ENCODE measurements around the gene TCEA2. TPM values are rescaled to one million over a fixed set of nuclear protein-coding genes. Genes with fewer than 3 reads are reported as not detected.

Gene TCEA2
- total and polyA plus RNA-seq, 2 donors (not counting 1 experiment from before 2014, with no cell fraction given), result 17.1 to 23.9 TPM

- Histone ChIP-seq H3K79me2 (ENCODE audit: control insufficient read depth, insufficient read depth, low read length) (no peaks in the 10 kb centered on the region), H3K9ac (ENCODE audit: insufficient read depth, low read length) (no peak overlapping the region), H3K27me3 (ENCODE audit: control insufficient read depth, insufficient read depth, low read length) (peaks cover 23% of the 10 kb centered on the region), H4K20me1 (ENCODE audit: control insufficient read depth, extremely low read depth, insufficient read depth, low read length) (no peaks in the 10 kb centered on the region), H3K4me3 (replicated peaks in 1 of 4; ENCODE audit: control extremely low read depth in 1 of 4, insufficient read depth in 1 of 4, low read depth in 3 of 4, low read length in 4 of 4) (no peak overlapping the region), H3K9me3 (ENCODE audit: control insufficient read depth, insufficient read depth, low read depth, low read length) (no peaks in the 10 kb centered on the region), H2AFZ (ENCODE audit: low read length) (no peak overlapping the region), H3K4me2 (ENCODE audit: extremely low read depth, insufficient read depth, low read length) (no peak overlapping the region), H3K36me3 (ENCODE audit: control insufficient read depth, insufficient read depth, low read length) (no peaks in the 10 kb centered on the region), H3K4me1 (ENCODE audit: control insufficient read depth, extremely low read depth, insufficient read depth, low read length) (no peaks in the 10 kb centered on the region), H3K27ac (ENCODE audit: insufficient read depth, low read length) (no peak overlapping the region)
- TF ChIP-seq CTCF (conservative IDR thresholded peaks at IDR 0.05 in 1 of 2, IDR thresholded peaks at IDR 0.05 in 1 of 2; ENCODE audit: low read depth in 1 of 2, low read length in 2 of 2) (no peak), EZH2 (IDR thresholded peaks at IDR 0.05; ENCODE audit: low read length, missing control alignments) (no peak)
- no peak for DNase-seq (ENCODE audit: low read depth in 2 of 2)
Observed at GRCh38 chr20:64105846-64106434, 42.9 kb downstream of the TCEA2 start.

- H4K20me1 ChIP-seq (ENCODE audit: control insufficient read depth, extremely low read depth, insufficient read depth, low read length), result no peaks in the 10 kb centered on the region
- H2AFZ ChIP-seq (ENCODE audit: low read length), result no peak overlapping the region
- no peaks in the 10 kb centered on the region for H3K9me3 ChIP-seq (ENCODE audit: control insufficient read depth, insufficient read depth, low read depth, low read length)
- H3K4me1 ChIP-seq (ENCODE audit: control insufficient read depth, extremely low read depth, insufficient read depth, low read length), result no peaks in the 10 kb centered on the region
- TF ChIP-seq CTCF (conservative IDR thresholded peaks at IDR 0.05 in 1 of 2, IDR thresholded peaks at IDR 0.05 in 1 of 2; ENCODE audit: low read depth in 1 of 2, low read length in 2 of 2), result no peak
- no peak for TF ChIP-seq EZH2 (IDR thresholded peaks at IDR 0.05; ENCODE audit: low read length, missing control alignments)
- no peaks in the 10 kb centered on the region for H3K36me3 ChIP-seq (ENCODE audit: control insufficient read depth, insufficient read depth, low read length)
- no peak overlapping the region for H3K27ac ChIP-seq (ENCODE audit: insufficient read depth, low read length)
- peaks cover 18% of the 10 kb centered on the region for H3K27me3 ChIP-seq (ENCODE audit: control insufficient read depth, insufficient read depth, low read length)
- H3K4me2 ChIP-seq (ENCODE audit: extremely low read depth, insufficient read depth, low read length), result no peak overlapping the region
- H3K9ac ChIP-seq (ENCODE audit: insufficient read depth, low read length), result no peak overlapping the region
- DNase-seq (ENCODE audit: low read depth in 2 of 2), result no peak
- H3K4me3 ChIP-seq (replicated peaks in 1 of 4; ENCODE audit: control extremely low read depth in 1 of 4, insufficient read depth in 1 of 4, low read depth in 3 of 4, low read length in 4 of 4), result no peak overlapping the region
- H3K79me2 ChIP-seq (ENCODE audit: control insufficient read depth, insufficient read depth, low read length), result no peaks in the 10 kb centered on the region
Observed at GRCh38 chr20:64106435-64106961, 43.5 kb downstream of the TCEA2 start.

- H4K20me1 ChIP-seq (ENCODE audit: control insufficient read depth, extremely low read depth, insufficient read depth, low read length), result no peaks in the 10 kb centered on the region
- no peaks in the 10 kb centered on the region for H3K9me3 ChIP-seq (ENCODE audit: control insufficient read depth, insufficient read depth, low read depth, low read length)
Observed at GRCh38 chr20:64106981-64107735, 44.2 kb downstream of the TCEA2 start, which contains the start of gene NPBWR2. TSS of gene NPBWR2 (minus strand) at chr20:64107565. CDS start at chr20:64106831, 734 bp downstream.

More at GRCh38 chr20:64106981-64107735, 44.2 kb downstream of the TCEA2 start, which contains the start of gene NPBWR2:
- Histone ChIP-seq H3K4me3 (replicated peaks in 1 of 4; ENCODE audit: control extremely low read depth in 1 of 4, insufficient read depth in 1 of 4, low read depth in 3 of 4, low read length in 4 of 4) (no peak within 1 kb of the TSS), H3K9ac (ENCODE audit: insufficient read depth, low read length) (no peak within 1 kb of the TSS), H3K4me2 (ENCODE audit: extremely low read depth, insufficient read depth, low read length) (no peak within 1 kb of the TSS), H2AFZ (ENCODE audit: low read length) (no peak within 1 kb of the TSS), H3K36me3 (ENCODE audit: control insufficient read depth, insufficient read depth, low read length) (no peaks in the 10 kb centered on the region), H3K4me1 (ENCODE audit: control insufficient read depth, extremely low read depth, insufficient read depth, low read length) (no peaks in the 10 kb centered on the region), H3K27me3 (ENCODE audit: control insufficient read depth, insufficient read depth, low read length) (peaks cover 12% of the 10 kb centered on the region), H3K27ac (ENCODE audit: insufficient read depth, low read length) (no peak within 1 kb of the TSS), H3K79me2 (ENCODE audit: control insufficient read depth, insufficient read depth, low read length) (no peaks in the 10 kb centered on the region)
- no peak for TF ChIP-seq CTCF (conservative IDR thresholded peaks at IDR 0.05 in 1 of 2, IDR thresholded peaks at IDR 0.05 in 1 of 2; ENCODE audit: low read depth in 1 of 2, low read length in 2 of 2)
- DNase-seq (ENCODE audit: low read depth in 2 of 2), result no peak

Measured in fibroblast of lung (primary cell).